K562 (cell line): ENCODE data around the gene SHANK1. TPM values are rescaled to one million over a fixed set of nuclear protein-coding genes. Genes with fewer than 3 reads are reported as not detected.
"Not testable (repeated sequence)": the region's sequence is repeated elsewhere in the genome, so short reads cannot be mapped to it uniquely, and the experiment has no call there.

Source experiments
- ATAC-seq: fragments of 200-7000 bp; cut with Tn5 transposase; 3 replicates; pipeline ENCODE4 v1.9.1; 2020; ENCODE audit warnings: moderate library complexity
- BruUV-seq: library from RNA; stranded (reverse); fragments of 400-500 nt; replicated peaks from 2 replicates; lab custom pipeline; 2021; lab: Mats Ljungman, UMichigan
- CTCF ChIA-PET: fragments of 300-600 bp; formaldehyde crosslinking; extraction: SDS; loops from one replicate; lab custom pipeline; 2021; ENCODE audit warnings: low intra/inter-chr PET ratio; lab: Yijun Ruan, JAX
- POLR2A ChIA-PET: fragments of 300-600, 350-650 bp; sonication (Branson Sonifier 250); formaldehyde crosslinking; extraction: SDS; loops from one replicate; lab custom pipeline; 2021; ENCODE audit warnings: antibody characterized with exemption, inconsistent platforms; lab: Yijun Ruan, JAX
- DNase-seq, 4 experiments: peaks; one replicate each; pipeline versions ENCODE4 v3.0.0 to v3.0.0-alpha.2; 2011 to 2018; ENCODE audit warnings: low spot score in 3 of 4, mixed read lengths in 3 of 4; ENCODE audit errors: extremely low read depth in 1 of 4
- FAIRE-seq: peaks from 2 replicates; lab custom pipeline; 2011; peaks lifted over from hg19 to GRCh38; lab: Jason Lieb, UNC
- H2AFZ ChIP-seq: 2 replicates; pipeline ENCODE4 v1.6.0; 2011; ENCODE audit warnings: low read depth, low read length, control low read depth, inconsistent platforms
- H3K27ac ChIP-seq: fragments of 200-600 bp; 3 replicates; pipeline ENCODE4 v1.8.0; 2011; ENCODE audit warnings: low read depth, mild to moderate bottlenecking, control low read depth, inconsistent platforms, low read length, moderate library complexity, mixed read lengths; ENCODE audit errors: extremely low read depth
- H3K27me3 ChIP-seq, 2 experiments: fragments of 300-600 bp in 1 of 2; 2 replicates in 1 of 2; 3 replicates in 1 of 2; pipeline versions ENCODE4 v1.6.0 to v1.8.0; 2011; ENCODE audit warnings: inconsistent platforms in 2 of 2, low read length in 2 of 2, mild to moderate bottlenecking in 1 of 2, mixed read lengths in 1 of 2, moderate library complexity in 1 of 2; ENCODE audit not compliant: control insufficient read depth in 2 of 2, insufficient read depth in 2 of 2
- H3K36me3 ChIP-seq: fragments of 300-600 bp; 3 replicates; pipeline ENCODE4 v1.8.0; 2011; ENCODE audit warnings: mild to moderate bottlenecking, low read length, inconsistent platforms; ENCODE audit not compliant: control insufficient read depth, insufficient read depth
- H3K4me1 ChIP-seq, 2 experiments: fragments of 200-600 bp in 1 of 2; replicated peaks in 1 of 2; 2 replicates in 1 of 2; 3 replicates in 1 of 2; pipeline versions ENCODE4 v1.5.1 to v1.8.0; 2011; ENCODE audit warnings: inconsistent platforms in 2 of 2, low read length in 2 of 2, mild to moderate bottlenecking in 1 of 2, mixed read lengths in 1 of 2, moderate library complexity in 1 of 2; ENCODE audit not compliant: control insufficient read depth in 2 of 2, insufficient read depth in 2 of 2
- H3K4me2 ChIP-seq: 2 replicates; pipeline ENCODE4 v1.6.1; 2011; ENCODE audit warnings: low read length, control low read depth, inconsistent platforms, mixed read lengths; ENCODE audit not compliant: insufficient read depth
- H3K4me3 ChIP-seq: fragments of 200-600 bp; sonication (generic), shearing (Covaris generic); 2 replicates; pipeline ENCODE4 v1.5.1; 2016; ENCODE audit warnings: control low read depth, inconsistent platforms
- H3K79me2 ChIP-seq: fragments of 200-600 bp; 3 replicates; pipeline ENCODE4 v1.8.0; 2011; ENCODE audit warnings: low read length, inconsistent platforms; ENCODE audit not compliant: control insufficient read depth, insufficient read depth
- H3K9ac ChIP-seq, 2 experiments: 2 replicates each; pipeline versions ENCODE4 v1.6.0 to v1.6.1; 2011; ENCODE audit warnings: low read depth in 2 of 2, low read length in 2 of 2, control low read depth in 1 of 2, inconsistent platforms in 1 of 2, mild to moderate bottlenecking in 1 of 2, mixed read lengths in 1 of 2; ENCODE audit not compliant: insufficient read depth in 1 of 2
- H3K9me1 ChIP-seq: one replicate; pipeline ENCODE4 v1.6.0; 2011; ENCODE audit warnings: inconsistent platforms, mild to moderate bottlenecking, low read length, moderate library complexity; ENCODE audit not compliant: control insufficient read depth, insufficient read depth
- H3K9me3 ChIP-seq: replicated peaks from 2 replicates; pipeline ENCODE4 v1.5.1; 2011; ENCODE audit warnings: low read depth, low read length, inconsistent platforms; ENCODE audit not compliant: control insufficient read depth, insufficient read depth
- H4K20me1 ChIP-seq: replicated peaks from 2 replicates; pipeline ENCODE4 v1.6.1; 2011; ENCODE audit warnings: low read length, inconsistent platforms, mixed read lengths; ENCODE audit not compliant: control insufficient read depth, insufficient read depth
- C11orf30 ChIP-seq: fragments of 450-650 bp; IDR thresholded peaks from 2 replicates; pipeline ENCODE4 v1.6.1; 2016; ENCODE audit warnings: low read depth, mild to moderate bottlenecking
- MAFG ChIP-seq: fragments of 450-650 bp; conservative IDR thresholded peaks from 2 replicates; pipeline ENCODE4 v1.6.1; 2016; ENCODE audit warnings: missing genetic modification characterization, missing compliant biosample characterization
- NFE2 ChIP-seq: IDR thresholded peaks from 2 replicates; pipeline ENCODE4 v1.6.1; 2014; ENCODE audit warnings: antibody characterized with exemption, low read depth
- NRF1 ChIP-seq, 2 experiments: fragments of 450-650 bp; IDR thresholded peaks in 1 of 2; conservative IDR thresholded peaks in 1 of 2; 2 replicates each; pipeline ENCODE4 v1.6.1; 2014; ENCODE audit warnings: mild to moderate bottlenecking in 2 of 2
- PKNOX1 ChIP-seq: fragments of 450-650 bp; IDR thresholded peaks from 2 replicates; pipeline ENCODE4 v1.6.1; 2016
- TFAP4 ChIP-seq: sonication (generic); formaldehyde crosslinking; IDR thresholded peaks from 2 replicates; pipeline ENCODE4 v1.8.0; 2022; ENCODE audit warnings: missing genetic modification reagents, mild to moderate bottlenecking, moderate library complexity, borderline replicate concordance
- WGBS: fragments of 100-300 bp; shearing (Covaris generic); methylation state at CpG from one replicate; pipeline ENCODE4 v1.1.6; 2016; ENCODE audit warnings: low coverage, mixed read lengths; ENCODE audit not compliant: insufficient coverage; ENCODE audit errors: missing lambda C conversion rate; 5-methylcytosine and 5-hydroxymethylcytosine counted together
- in situ Hi-C: fragments of 300-500 bp; cut with MboI; formaldehyde crosslinking; loops from 4 replicates; pipeline ENCODE4 v1.15.0; 2018; ENCODE audit warnings: inconsistent platforms, mixed read lengths
- intact Hi-C: fragments of 100-400 bp; cut with micrococcal nuclease; formaldehyde crosslinking; loops from 2 replicates; pipeline ENCODE4 v1.14.2; 2022
- polyA plus RNA-seq, 8 experiments: library from polyadenylated mRNA; depleted of rRNA in 4 of 8; stranded (reverse) in 5 of 8; unstranded in 3 of 8; fragments of >200 nt; fragmentation: Nextera tagmentation in 2 of 8; fragmentation: Illumina TruSeq in 1 of 8; extraction: Ambion mirVana in 2 of 8; extraction: Trizol in 1 of 8; gene quantifications; 2 replicates each; pipeline versions ENCODE4 v1.2.1 to v1.2.3, GENCODE V29; 2011 to 2014; ENCODE audit warnings: inconsistent platforms in 1 of 8, missing spikeins in 1 of 8
- total RNA-seq, 7 experiments: library from RNA; depleted of rRNA in 6 of 7; stranded (reverse); fragments of >200 nt in 6 of 7; fragmentation: Illumina TruSeq in 2 of 7; extraction: Trizol in 2 of 7; gene quantifications; 2 replicates each; pipeline versions ENCODE4 v1.2.1 to v1.2.3, GENCODE V29; 2011 to 2021; ENCODE audit warnings: low replicate concordance in 1 of 7

SHANK1 gene
- total and polyA plus RNA-seq, 9 of the 15 experiments (the other 6 are each of a cell fraction or from before 2014, with no cell fraction given), result 0.33 to 1.3 (median 0.55) TPM; not detected in 2

- H3K36me3 ChIP-seq, DNase-seq, H3K27me3 ChIP-seq, CTCF ChIA-PET, H4K20me1 ChIP-seq, H3K4me1 ChIP-seq, H3K9me1 ChIP-seq, H2AFZ ChIP-seq, H3K4me2 ChIP-seq, H3K27ac ChIP-seq, H3K9me3 ChIP-seq, H3K79me2 ChIP-seq, POLR2A ChIA-PET, H3K4me3 ChIP-seq, BruUV-seq, in situ Hi-C loops, H3K9ac ChIP-seq, intact Hi-C loops: not testable (repeated sequence)
- FAIRE-seq, result peak; percentile 81
- ATAC-seq, result peak; percentile 99
- no CpG with 5 or more reads among the region's 5 CpGs for WGBS
- peak; percentile 34; the same call in 1 of the 2 replicates for TF ChIP-seq C11orf30
- TF ChIP-seq TFAP4, result peak; percentile 32; the same call in 1 of the 2 replicates
- peak; percentile 20; the same call in 1 of the 2 replicates for TF ChIP-seq MAFG (tag)
- TF ChIP-seq PKNOX1, result peak; percentile 63
- TF ChIP-seq NRF1 (conservative IDR thresholded peaks at IDR 0.05 in 1 of 2, IDR thresholded peaks at IDR 0.05 in 1 of 2), result peak; percentile 34 to 49; a peak in 2 of 4 replicates
- TF ChIP-seq NFE2, result peak; percentile 32; the same call in 1 of the 2 replicates
Observed at GRCh38 chr19:50620394-50620906, 99.2 kb downstream of the SHANK1 start.
